UCSD-AML1 (cell line): Measurements from ENCODE around the gene RPS27L.
"Not testable (repeated sequence)": the region's sequence is repeated elsewhere in the genome, so short reads cannot be mapped to it uniquely, and the experiment has no call there.

Experiments
- DNase-seq: peaks from one replicate; lab custom pipeline; 2025; ENCODE audit not compliant: unreplicated experiment; lab: John Stamatoyannopoulos, UW

Gene RPS27L

DNA sequence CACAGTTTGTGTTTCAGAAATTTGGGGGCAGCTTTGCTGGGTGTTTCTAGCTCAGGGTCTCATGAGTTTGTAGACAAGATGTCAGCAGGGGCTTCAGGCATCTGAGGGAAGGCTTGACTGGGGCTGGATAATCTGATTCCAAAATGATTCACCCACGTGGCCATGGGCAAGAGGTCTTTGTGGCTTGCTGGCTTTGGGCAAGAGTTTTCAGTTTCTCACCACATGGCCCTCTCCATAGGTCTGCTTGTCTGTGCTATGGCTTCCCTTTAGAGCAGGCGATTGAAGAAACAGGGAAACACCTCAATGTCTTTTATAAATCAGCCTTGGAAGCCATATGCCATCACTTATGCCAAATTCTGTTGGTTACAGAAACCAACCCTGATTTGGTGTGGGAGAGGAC lies 11.9 kb downstream of the RPS27L start:
- DNase-seq, result no peak

DNA sequence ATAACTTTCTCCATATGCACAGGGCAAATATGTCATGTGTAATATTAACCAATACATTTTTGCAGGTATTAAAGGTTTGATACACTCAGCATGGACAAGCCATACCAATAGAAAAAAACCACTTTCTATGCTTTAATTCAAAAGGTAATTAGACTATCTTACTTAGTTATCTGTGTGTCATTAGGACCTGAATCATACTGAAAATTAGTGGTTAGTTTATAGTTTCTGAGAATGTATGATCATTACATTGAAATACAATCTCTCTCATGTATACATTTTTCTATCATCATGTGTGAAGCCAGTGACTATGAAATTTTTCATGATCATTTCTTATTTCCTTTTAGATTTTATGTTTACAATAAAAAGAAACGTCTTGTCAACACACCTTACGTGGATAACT lies 16.3 kb downstream of the RPS27L start:
- no peak for DNase-seq

DNA sequence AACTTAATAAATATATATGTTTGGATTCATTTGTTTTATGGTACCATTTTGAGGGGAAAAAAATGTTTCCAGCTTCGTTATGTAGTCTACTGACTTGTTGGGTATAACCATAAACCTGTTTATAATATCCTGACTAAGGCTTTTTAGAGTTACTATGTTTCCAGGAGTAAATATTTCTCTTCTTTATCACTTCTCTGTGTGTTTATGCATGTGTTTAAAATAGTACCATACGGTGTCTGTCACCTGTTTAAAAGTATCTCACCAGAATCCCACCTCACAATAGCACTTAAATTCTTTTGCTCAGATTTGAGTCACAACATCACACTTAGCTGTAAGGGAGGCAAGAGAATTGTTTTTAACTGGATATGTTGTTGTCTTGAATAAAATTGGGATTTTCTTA lies 20.5 kb downstream of the RPS27L start:
- DNase-seq, result no peak

DNA sequence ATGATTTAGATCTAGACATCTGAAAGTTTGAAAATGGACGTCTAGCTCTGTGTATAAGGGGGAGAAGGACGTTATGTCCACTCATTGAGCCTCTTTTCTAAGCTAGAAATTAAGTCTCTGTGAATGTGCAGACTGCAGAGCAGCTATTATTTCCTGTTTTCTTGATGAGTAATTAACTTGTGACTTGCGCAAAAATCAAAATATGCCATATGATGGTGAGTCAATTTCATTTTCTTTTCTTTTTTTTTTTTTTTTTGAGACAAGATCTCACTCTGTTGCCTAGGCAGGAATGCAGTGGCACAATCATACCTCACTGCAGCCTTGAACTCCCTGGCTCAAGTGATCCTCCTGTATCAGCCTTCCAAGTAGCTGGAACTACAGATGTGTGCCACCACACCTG lies 21.5 kb downstream of the RPS27L start:
- no peak for DNase-seq

DNA sequence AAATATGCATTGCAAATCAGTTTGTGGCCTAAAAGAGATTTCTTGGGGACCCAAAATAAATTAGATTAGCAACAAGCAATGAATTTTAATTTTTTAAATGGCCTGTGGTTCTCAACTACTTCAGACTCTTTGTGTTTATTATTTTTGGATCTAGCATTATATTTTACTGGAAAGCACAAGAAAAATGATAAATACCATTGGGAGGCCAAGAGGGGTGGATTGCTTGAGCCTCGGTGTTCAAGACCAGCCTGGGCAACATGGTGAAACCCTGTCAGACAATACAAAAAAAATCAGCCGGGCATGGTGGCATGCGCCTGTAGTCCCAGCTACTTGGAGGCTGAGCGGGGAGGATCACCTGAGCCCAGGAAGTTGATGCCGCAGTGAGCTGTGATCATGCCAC lies 22.0 kb downstream of the RPS27L start:
- no peak for DNase-seq

DNA sequence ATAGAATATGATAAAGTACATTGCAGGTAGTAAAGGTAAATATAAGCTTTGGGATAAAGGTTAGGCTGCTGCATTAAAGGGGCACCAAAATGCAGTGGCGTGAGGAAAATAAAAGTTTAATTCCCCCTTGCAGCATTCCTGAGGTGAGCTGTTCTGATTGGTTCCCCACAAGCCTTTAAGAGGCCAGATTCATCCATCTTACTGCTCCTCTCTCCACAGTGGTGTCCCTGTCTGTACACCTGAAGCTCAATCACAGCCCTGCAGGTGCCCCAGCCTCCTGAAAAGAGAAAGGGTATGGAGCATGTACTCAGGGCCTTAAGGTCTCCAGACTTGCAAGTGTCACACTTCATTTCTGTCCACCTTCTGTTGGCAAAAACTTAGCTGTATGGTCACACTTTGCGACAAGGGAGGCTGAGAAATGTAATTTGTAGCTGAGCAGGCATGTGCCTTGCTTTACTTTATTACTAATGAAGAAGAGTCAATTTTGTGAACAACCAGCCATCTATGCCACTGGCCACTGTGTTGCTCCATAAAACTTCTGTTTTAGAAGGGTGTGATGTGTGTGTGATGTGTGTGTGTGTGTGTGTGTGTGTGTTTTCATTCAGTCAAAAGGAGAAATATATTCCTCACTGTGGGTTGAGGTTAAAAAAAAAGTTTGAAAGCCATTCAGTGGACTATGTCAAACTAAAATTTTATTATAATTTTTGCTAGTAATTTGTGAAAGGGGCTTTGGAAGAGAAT lies 22.9 kb downstream of the RPS27L start:
- no peak for DNase-seq

DNA sequence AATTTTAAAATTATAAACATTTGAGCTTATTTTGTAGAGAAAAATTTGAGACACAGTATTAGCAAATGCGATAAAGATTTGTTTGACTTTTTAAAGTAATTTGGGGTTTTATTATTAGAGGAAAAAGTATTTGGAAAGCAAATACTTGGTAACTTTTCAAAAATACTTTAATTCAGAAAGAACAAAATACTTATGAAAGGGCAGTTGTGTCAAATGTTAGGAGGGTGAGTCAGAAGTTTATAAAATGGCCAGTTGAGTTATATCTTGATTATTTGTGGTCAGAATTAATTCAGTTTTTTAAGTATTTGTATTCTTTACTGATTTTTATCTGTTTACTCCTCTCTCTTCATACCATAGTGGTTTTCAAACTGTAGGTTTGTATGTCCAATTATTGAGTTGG lies 23.5 kb downstream of the RPS27L start:
- DNase-seq, result no peak

DNA sequence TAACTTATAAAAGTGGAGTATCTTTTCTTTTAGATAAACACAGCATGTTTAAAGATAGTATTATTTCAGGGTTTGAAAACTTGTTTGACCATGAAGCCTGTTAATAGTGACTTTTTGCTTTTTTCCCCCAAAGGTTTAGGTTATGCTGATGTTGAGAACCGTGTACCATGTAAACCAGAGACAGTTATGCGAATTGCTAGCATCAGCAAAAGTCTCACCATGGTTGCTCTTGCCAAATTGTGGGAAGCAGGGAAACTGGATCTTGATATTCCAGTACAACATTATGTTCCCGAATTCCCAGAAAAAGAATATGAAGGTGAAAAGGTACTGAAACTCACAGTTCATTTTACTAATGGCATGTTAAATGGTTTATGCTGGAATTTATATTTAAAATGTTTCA lies 30.6 kb downstream of the RPS27L start:
- DNase-seq, result no peak

DNA sequence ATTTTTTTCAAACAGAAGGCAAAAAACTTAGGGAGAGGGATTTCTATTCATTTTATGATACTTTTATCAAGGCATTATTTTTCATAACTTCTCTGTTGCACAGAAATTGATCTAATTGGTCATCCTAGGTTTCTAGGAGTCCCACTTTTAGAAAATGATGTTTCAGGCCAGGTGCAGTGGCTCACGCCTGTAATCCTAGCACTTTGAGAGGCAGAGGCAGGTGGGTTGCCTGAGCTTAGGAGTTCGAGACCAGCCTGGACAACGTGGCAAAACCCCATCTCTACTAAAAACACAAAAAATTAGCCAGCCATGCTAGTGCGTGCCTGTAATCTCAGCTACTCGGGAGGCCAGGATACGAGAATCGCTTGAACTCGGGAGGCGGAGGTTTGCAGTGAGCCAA lies 32.8 kb downstream of the RPS27L start:
- DNase-seq, result no peak

DNA sequence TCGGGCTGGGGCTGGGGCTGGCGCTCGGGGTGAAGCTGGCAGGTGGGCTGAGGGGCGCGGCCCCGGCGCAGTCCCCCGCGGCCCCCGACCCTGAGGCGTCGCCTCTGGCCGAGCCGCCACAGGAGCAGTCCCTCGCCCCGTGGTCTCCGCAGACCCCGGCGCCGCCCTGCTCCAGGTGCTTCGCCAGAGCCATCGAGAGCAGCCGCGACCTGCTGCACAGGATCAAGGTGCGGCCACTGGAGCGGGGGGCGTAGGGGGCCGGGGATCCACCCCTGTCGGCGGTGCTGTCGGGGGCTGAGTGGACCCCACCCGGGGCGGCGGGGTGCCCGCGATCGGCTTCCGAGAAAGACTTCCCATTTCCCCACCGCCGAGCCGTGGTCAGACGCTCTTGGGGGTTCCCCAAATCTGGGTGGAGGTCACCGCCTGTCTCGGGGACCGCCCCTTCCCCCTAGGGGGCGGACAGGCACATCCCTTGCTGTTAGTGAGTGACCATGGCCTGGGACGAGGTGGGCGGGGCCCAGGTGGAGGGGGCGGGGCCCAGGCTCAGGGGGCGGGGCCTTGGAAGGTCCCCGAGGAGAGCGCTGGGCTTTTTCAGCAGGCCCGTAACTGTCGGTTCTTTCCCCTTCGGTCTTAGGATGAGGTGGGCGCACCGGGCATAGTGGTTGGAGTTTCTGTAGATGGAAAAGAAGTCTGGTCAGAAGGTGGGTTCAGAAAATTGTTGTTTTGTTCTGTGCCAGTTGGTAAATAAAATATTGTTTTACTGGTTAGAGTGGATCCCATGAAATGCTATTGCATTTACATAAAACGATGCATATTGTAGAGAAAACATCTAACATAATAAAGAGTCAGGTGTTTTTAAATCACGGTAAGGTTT lies 35.0 kb downstream of the RPS27L start:
- peak; percentile 88 for DNase-seq

DNA sequence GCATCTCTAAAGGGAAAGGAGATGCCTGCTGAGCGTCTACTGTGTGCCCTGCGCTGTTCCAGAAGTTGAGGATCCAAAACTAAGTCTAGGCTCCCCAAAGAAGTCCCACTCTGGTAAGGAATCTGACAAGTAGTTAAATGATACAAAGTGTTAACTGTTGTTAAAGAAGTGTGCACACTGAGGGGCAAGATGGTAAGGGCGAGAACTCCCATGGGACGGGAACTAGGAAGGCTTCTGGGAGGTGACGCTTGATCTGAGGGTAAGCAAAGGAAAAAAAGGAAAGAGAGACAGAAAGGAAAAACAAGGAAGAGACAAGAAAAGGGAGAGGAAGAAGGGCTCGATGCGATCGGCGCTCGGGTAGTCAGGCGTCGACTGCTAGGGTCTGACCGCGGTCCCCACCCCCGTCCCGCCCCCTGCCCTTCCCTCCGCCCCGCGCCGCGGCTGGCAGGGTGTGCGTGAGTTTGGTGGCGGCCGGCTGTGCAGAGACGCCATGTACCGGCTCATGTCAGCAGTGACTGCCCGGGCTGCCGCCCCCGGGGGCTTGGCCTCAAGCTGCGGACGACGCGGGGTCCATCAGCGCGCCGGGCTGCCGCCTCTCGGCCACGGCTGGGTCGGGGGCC lies 35.8 kb downstream of the RPS27L start, which contains the start of gene LACTB:
Gene LACTB (plus strand): TSS at position 480 of the 620 bp plus-strand sequence. CDS start 11 bp downstream, at position 491.
- DNase-seq, result peak; percentile 89

DNA sequence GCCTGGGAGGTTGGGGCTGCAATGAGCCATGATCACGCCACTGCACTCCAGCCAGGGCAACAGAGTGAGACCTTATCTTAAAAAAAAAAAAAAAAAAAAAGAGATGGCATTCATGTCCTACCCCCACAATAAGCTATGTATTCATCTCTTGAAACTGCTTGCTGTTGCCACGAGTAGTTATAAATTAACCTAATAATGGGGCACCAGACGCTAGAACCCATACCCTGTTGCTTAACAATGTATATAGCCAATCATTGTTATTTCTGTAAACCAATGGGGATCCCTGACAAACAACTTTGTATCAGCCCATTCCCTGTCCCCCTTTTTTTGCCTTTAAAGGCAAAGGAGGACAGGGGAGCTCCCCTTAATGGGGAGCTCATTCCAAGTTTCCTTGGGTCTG lies 38.4 kb downstream of the RPS27L start:
- DNase-seq, result no peak

DNA sequence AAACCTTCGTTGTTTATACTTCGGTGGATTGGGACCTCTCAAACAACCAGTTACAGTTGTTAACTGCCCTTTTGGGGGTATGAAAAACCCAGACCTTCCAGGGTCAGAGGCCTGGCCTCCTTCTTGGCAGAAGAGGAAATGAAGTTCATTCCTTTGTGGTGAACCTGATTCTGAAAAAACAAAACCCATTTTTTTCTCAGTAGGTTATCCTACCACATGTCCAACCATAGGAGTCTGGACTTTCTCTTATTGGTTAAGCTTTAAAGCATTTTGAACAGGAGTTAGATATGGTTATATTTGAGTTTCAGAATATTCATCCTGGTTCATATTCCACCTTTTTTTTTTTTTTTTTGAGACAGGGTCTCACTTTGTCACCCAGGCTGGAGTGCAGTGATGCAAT lies 42.8 kb downstream of the RPS27L start:
- no peak for DNase-seq

DNA sequence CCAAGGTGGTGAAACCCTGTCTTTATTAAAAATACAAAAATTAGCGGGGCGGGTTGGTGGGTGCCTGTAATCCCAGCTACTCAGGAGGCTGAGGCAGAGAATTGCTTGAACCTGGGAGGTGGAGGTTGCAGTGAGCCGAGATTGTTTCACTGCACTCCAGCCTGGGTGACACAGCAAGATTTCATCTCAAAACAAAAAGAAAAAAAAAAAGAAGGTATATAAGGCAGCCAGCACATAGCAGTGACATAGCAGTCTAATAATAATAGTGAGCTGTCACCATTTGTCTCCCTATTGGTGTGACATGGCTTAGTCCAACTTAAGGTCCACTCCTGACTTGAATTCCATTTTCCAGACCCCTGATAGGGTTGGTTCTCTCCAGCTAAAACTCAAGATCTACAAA lies 44.4 kb downstream of the RPS27L start:
- no peak for DNase-seq

DNA sequence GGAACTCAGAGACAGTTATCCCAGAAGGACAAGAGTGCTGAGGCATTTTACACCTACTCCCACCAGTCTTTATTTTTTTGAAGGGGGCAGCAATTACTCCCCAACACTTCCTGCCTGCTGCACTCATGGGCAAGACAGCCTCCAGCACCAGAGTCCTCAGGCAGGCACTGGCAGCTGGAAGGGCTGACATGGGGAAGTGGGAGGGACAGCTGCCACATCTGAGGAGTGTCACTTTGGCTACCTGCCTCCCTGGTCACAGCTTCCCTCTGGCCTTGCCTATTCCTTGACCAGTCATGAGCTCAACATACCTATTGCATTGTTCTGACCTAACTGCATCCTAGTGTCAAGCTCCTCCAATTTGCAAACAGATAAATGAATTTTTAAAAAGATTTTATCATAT lies 45.8 kb downstream of the RPS27L start:
- DNase-seq, result peak; percentile 21

DNA sequence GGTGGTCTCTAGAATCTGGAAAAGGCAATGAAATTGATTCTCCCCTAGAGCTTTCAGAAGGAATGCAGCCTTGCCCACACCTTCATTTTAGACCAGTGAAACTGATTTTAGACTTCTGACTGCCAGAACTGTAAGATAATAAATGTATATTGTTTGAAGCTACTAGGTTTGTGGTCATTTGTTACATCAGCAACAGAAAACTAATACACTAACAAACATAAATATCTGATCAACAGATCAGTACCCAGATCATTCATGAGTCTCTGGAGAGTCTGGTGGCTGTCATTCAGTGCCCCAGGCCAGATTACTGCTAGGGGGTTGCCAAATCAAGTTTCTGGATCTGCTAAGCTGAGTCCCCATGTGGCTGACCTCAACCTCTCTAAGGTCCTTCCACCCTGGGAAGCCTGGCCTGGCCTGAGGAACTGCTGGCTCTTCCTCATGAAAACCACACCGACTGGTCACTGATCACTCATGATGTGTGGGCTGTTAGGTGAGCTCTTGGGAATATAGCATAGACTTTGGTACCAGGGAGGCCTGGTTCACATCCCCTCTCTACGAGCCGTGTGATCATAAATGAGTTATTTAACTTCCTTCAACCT lies 46.8 kb downstream of the RPS27L start:
- no peak for DNase-seq

DNA sequence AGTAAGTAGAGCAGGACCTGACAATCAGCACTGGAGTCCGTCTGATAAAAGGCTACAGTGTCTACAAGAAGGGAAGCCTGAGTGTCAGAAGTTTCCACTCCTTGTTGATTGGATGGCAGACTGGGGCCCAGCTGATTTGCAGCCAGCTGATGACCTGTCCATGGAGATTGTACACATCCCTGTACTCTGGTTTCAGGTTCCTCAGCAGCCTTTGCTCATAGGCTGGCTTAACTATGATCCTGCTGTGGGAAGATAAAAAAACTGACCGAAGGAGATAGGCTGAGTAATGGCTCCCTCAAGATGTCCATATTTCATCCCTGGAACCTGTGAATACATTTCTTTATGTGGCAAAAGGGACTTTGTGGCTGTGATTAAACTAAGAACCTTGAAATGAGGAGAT lies 47.4 kb downstream of the RPS27L start:
- no peak for DNase-seq

DNA sequence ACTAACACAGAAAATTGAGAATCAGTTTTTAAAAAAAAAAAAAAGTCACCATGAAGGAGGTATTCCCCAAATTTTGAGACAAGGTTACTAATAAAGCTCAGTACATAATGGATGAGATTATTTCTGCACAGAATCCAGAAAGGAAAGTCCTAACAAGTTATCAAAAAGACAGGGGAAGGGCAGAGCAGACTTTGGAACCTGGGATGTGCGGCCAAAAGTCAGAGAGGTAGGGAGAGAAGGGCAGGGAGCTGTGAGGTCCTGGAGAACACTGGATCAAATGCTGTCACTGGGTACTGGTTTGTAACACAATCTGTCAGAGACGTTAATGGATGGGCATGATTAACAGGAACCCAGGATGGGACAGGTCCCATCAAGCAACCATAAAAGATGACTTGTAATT lies 47.8 kb downstream of the RPS27L start:
- DNase-seq, result no peak

DNA sequence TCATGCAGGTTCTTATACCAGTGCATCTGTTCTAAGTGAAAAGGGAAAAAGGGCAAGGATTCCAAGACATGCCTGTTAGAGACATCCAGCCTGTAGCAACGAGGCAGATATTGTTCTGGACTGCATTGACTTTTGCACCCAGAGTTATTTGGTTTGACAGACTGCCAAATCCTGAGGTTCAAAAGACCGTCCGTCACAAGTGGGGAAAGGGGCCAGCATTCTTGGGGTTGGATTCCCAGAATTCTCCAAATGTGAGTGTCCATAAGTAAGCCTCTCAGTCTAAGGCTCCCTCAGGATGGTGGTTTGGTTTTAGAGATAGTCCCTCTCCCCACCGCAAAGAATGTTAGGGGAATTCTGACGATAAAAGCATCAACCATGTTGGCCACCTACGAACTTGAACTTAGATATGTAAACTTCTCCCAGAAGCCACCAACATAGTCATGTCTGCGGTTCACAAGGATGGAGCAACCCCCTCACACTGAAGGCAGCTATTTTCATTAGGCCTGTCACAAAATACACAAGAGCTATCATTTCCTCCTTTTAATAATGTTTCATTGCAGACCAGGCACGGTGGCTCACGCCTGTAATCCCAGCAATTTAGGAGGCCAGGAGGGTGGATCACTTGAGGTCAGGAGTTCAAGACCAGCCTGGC lies 49.3 kb downstream of the RPS27L start:
- no peak for DNase-seq

DNA sequence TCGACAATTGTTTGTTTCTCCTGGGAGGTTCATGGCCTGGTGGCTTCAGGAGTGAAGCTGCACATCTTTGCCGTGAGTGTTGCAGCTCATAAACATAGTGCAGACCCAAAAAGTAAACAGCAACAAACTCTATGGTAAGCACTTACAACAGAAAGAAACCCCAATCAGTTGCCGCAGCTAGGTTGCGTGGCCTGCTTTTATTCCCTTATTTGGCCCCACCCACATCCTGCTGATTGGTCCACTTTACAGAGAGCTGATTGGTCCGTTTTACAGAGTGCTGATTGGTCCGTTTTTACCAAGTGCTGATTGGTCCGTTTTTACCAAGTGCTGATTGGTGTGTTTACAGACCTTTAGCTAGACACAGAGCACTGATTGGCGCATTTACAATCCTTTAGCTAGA lies 51.9 kb downstream of the RPS27L start:
- DNase-seq, result not testable (repeated sequence)

DNA sequence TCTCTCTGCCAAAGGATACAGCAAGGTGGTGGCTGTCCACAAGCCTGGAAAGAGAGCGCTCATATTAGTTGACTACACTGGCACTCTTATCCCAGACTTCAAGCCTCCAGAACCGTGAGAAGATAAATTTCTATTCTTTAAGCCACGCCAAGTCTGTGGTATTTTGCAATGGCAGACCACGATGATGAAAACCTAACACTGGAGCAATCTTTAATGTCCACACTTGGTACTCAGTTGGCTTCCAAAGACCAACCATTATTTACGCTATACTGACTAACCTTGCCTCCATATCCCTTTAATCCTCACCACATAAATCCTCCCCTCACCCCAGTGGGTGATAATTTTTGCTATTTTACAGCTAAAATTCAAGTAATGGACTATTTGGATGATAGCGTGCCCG lies 52.5 kb downstream of the RPS27L start:
- DNase-seq, result no peak
